ENCODE data around the gene RBBP8NL.
"Not testable (repeated sequence)": the region's sequence is repeated elsewhere in the genome, so short reads cannot be mapped to it uniquely, and the experiment has no call there.

RBBP8NL gene

DNA sequence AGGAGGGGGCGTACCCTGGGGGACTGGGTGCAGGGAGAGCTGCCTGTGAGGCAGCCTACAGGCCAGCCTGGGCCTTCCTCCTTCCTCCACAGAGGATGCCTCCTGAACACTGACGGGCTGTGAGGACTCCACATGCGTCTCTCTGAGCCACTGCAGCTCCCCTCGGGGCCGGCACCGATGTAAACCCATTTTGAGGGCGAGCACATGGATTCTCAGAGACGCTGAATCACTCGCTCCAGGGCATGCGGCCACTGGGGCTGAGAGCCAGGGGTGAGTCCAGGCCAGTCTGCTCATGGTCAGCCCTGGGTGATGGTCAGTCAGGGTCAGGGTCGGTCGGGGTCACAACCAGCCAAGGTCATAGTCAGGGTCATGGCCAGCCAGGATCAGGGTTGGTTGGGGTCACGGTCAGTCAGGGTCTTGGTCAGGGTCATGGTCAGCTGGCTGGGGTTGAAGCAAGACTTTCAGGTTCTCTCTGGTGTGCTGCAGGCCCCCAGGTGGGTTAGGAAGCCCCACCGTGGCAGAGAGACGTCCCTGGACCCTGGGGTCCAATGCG is 14.7 kb upstream of the RBBP8NL start:
- DNase-seq: no peak

DNA sequence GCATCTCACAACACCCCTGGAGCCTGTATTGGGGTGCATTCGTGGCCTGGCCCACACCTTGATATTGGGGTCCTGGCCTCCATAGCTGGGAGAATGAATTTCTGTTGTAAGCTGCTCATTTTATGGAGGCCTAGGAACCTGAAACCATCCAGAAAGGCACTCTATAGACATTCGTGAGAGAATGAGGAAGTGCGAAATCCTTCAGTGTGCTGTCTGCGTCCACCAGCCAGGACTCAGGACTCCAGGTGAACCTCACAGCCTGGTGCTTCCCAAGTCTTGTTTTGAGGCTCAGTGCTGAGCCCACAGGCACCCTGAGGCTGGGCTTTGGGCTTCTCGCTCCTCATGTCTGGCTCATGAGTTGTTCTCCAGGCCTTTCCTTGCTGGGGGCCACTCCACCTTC is 11.9 kb upstream of the RBBP8NL start:
- no peak for DNase-seq

DNA sequence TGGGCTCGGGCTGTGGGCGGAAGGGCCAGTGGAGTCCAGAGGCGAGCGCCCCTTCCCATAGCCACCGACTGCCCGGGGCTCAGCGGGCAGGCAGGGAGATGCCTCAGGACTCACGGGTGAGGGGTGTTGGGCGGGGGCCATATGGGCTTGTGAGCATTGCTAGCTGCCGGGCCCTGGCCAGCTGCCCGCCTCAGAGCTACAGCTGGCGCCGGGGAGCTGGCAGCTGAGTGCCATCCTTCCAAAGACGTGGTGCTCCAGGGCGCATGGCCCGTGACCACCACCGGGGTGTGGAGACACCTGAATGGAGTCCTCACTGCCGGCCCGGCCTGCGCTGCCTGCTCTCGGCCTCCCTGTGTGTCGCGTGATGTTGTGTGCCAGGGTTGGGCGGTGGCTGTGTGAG is 10.6 kb upstream of the RBBP8NL start:
- no peak for DNase-seq

DNA sequence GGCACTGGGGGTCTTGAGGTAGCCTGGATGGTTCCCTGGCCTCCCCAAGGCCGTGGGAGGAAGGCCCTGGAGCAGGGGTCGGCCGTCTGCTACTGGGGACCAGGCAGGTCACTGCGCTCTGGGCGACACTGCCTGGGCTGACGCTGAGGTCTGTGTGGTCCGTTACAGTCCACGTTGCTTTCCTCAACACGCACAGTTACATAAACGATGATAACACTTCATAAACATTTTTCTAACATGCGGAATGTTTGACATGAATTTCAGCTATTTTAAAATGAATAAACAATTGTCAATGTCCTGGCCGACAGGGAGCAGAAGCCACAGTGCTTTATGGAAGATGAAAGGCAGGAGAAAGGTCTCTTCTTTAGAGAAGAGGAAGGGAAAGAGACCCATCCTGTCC is 10.2 kb upstream of the RBBP8NL start:
- DNase-seq: no peak

DNA sequence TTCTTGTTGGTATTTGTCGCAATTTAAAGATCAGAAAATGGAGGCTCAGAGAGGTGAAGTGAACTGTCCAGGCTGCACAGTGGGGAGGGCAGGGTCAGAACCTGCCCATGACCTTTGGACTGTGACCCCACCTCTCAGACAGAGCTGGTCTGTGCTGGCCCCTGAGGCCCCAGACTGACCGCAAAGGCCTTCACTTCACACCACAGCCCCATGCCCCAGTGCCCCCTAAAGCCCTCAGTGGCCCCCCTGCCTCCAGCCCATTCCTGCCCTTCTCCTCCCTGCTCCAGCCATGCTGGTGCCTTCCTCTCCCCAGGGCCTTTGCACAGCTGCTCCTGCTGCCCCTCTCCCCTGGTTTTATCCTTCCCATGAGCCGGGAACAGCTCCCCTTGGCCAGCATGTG is 9.4 kb upstream of the RBBP8NL start:
- DNase-seq: no peak

DNA sequence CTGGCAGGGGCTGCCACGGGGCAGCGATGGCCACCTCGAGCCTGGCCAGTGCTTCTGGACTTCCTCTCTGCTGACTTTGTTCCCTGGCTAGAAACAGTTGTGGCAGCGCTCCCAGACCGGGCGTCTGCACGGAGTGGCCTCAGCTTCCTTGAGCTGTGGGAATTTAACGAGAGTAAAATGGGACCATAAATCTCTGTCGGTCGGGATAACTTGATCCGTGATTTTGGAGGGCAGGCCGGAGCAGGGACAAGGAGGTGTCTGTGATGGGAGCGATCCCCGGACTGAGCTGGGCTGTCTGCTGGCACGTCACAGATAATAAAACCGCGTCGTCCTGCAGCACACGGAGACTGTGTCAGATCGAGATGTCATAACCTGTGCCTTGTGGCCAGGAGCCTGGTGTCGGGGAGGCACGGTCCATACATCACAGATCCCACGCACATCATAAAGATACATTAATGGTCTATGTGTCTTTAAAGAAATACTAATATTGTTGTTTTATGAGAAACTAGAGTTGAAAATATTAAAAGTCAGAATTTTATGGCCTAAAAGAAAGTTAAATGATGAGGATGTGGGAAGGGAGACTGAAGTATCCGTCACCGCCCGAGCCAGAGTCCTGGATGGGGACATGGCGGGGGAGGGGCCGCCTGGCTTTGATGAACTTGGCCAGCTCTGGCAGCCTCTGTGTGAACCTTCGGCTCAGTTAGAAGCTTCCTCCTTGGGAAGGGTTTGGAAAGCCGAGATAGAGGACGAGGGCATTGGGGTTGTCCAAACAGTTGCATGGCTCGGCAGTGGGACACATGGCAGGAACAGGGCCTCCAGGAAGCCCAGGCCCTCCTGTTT is 6.5 kb upstream of the RBBP8NL start:
- DNase-seq: no peak

DNA sequence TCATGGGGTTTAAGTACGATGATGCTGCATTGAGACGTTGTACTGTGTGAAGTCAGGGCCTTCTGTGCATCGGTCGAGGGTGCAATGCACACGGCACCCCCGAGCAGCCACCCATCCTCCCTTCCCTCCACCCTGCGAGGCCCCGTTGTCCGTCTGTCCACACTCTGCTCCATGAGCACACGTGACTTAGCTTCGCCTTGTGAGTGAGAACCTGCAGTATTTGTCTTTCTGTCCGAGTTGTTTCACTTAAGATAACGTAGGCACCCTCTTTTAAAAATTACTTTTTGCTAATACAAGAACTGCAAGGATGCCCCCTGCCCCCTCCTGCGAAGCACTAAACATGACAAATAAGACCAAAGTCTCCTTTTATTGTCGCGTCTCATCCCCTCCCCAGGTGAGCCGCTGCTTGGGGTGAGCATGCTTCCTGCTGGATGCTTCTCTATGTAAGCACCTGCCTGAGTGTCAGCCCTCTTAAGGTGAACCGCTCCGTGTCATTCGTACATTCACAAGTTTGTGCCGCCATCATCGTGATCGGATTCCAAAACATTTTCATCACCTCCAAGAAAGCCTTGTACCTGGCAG is 3.6 kb upstream of the RBBP8NL start:
- no peak for DNase-seq

DNA sequence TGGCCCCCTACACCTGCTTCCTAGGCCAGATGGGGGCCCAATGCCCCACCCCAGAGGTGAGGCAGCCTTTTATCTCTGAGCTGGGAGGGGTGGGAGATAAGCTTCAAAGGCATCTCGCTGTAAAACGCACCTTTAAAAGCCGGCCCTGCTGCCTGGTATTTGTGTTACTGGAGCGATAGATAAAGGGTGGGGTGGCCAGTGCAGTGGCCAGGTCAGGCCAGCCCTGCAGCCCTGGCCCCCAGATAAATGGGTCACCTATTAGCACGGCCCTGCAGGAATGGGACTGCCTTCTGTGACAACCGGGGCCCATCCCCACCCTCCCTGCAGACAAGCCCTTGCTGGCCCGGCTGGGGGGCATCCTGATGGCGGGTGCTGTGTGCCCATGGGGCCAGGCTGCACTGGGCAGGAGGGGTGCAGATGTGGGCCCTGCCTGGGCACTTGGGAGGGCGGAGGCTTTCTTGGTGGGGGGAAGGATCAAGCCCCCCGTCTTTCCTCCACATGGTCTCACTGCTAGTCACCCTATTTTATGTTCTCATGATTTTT is 3.0 kb upstream of the RBBP8NL start:
- no peak for DNase-seq

DNA sequence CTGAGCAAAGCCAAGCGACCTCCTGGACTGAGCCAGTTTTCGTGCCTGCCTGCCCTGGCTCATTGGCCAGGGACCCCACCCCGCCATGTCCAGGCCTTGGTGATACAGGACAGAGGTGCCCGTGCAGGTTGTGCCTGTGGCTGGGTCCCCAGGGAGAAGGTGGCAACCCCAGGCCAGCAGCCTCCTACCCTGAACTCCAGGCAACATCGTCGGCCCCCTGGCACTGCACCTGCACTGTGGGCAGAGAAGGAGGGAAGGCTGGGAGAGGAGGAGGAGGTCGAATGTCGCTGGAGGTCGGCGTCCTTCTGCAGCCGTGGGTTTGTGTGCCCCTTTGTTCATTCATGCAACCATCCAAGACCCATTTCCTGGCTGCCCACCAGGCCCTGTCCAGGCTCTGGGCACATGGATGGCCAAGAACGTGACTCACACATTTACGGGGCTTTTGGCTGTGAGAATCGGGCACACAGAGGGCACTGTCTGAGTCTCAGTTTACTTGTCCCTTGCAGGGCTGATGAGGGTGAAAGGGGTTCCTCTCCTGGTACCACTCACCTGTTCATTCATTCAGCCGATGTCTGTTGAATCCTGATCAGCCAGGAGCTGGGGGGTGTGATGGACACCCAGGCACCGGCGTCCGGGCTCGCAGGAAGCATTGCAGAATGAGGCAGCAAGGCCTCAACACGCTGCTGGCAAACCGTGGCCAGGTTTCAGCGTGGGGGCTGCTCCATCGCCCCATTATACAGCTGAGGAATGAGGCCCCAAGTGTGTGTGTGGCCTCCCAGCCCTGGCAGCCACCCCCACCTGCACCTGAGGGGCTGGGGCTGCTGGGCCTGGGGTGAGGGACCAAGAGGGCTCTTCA is 2.3 kb upstream of the RBBP8NL start:
- DNase-seq: no peak

DNA sequence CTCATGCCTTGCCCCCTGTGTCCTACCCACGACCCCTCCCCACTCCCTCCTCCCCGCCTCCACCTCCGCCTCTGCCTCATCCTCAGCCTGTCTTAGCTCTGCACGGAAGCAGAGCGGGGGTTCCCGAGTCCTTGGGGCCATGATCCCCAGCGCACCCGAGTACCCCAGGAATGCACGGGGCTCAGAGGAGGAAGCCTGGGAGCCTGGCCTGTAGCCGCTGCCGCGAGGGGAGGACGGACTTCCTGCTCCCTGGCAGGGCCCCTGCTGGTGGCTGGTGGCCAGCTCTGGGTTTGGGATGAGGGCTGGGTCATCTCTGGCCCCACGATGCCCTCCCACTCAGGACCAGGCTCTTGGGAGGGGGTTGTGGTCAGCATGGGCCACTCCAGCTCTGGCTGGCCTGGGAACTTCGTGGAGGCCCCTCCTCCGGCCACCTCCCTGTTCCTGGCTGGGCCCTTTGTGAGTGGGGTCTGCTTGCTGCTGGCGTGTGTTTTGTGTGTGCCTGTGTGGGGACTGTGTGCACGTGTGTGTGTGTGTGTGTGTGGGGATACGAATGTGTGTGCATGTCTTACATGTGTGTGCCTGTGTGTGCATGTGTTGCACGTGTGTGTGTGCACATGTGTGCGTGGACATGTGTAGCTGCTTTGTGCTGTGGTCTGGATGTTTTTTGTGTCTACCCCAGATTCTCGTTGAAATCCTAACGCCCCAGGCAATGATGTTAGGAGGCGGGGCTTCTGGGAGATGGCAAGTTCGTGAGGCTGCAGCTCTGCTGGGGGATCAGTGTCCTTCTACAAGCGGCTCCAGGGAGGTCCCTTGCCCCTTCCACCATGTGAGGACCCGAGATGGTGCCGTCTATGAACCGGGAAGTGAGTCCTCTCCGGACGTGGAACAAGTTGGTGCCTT is 1.3 kb upstream of the RBBP8NL start:
- no peak for DNase-seq

DNA sequence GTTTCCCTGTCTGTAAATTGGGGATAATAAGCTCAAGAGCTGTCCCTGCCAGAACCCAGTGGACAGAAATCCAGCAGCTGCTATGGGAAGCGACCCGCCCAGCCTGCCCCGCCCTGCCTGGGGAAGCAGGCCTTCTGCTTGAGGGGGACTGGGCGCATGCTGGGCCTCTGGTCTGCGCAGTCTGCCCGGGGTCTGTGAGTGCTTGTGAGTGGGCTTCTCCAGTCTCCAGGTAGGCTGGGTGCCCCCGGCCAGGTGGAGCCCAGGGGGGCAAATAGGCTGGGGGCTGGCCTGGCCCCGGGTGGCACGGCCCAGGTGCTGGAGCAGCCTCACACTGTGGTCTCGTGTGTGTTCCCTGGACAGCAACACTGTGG is 648 bp upstream of the RBBP8NL start:
- DNase-seq: no peak

DNA sequence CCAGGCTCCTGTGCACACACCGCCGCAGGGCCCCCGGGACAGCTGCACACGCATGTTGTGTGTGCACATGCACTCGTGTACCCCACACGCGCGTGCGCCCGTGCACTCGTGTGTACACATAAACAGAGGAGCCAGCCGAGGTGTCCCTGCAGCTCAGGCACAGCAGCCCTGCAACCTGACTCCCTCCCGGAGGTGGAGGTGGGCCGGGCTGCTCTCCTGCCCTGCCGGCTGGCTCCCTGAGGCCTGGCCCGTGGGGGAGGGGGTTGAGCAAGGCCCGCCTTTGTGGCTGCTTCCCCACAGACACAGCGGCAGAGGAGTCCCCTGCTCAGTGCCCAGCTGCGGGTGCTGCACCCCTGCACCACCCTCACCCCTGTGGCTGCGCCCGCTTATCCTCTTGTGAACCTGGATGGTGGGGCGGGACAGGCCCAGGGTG is 624 bp downstream of the RBBP8NL start:
- no peak for DNase-seq

DNA sequence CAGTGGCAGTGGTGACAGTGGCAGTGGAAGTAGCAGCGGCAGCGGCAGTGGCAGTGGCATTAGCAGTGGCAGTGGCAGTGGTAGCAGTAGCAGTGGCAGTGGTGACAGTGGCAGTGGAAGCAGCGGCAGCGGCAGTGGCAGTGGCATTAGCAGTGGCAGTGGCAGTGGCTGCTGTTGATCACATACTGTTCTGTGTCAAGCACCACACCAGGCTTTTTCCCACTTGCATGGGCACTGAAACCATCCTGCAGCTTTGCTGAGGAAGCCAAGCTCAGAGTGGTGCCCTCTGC is 1.3 kb downstream of the RBBP8NL start:
- not testable (repeated sequence) for DNase-seq

DNA sequence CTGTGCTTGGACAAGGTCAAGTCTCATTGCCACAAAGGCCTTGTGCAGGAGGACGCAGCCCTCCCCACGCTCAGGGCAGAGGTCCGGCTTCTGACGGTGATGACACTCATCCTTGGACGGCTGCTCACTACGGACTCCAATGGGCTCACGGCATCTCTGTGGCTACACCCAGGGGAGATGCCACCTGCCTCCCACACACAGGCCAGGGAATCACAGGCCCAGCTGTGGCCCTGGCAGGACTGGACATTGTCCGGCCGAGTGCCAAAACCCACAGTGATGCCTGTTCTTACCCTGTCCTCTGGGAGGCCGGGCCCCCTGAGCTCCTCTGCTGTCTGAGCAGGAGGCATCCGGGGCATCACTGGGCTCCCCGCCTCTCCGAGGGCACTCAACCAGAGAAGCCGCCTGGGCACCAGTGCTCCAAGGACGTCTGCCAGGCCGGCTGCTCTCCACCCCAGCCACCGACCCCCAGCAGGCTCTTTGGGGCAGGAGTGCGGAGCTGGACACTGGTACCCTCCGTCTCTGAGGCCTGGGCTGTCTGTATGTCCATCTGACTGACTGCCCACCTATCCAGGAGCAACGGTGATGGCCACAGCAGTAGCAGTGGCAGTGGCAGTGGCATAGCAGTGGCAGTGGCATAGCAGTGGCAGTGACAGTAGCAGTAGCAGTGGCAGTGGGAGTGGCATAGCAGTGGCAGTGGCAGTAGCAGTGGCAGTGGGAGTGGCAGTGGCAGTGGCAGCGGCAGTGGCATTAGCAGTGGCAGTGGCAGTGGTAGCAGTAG is 1.9 kb downstream of the RBBP8NL start:
- DNase-seq: no peak

DNA sequence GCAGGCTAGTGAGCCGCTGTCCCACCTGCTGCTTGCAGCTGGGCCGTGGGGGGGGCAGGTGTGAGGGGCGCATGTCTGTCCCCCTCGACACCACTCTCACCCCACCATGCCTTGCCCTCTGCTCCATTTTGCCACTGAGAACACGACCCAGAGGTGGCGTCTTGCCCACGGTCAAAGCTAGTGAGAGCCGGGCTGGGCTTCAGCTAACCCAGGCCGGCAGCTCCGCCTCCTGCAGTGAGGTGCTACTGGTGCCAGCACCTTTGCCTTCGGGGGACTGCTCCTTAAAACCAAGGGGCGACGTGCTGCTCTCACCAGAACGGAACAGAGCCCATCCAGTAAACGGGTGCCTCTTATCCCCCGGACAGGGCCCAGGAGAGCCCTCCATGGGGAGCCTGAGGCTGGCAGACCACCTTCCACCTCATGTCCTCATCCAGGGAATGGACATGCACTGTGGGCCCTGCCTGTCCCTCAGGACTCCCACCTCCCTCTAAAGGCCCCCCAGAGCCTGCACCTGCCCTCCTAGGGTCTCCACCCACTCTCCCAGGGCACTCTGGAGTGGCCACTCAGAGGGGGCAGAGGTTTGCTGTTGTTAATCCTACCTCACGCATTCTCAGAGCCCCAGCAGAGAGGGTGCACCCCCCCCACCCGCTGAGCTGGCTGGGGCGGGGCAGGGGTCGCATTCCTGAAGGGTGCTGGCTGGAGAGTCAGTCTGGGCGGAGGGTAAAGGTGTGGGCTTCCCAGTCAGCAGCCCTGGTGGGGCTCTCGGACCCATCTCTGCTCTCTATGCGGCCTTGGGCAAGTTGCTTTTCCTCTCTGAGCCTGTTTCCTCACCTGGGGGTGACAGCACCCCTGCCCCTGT is 2.9 kb downstream of the RBBP8NL start:
- DNase-seq: no peak

DNA sequence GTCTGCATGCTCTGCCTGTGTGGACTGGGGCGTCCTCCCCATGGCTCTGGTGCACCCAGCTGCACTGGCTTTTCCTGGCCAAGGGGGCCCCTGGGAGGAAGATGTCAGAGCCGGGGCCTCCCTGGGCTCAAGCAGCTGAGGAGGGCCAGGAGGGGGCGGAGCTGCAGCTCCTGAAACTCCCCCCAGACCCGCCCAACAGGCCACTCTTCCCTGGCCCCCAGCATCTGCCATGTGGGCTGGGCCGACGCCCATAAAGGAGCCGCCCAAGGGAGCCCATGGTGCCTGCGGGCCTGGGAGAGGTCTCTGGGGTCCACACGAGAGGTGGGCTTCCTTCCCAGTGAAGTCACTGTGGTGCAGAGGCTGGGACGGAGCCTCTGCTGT is 4.0 kb downstream of the RBBP8NL start:
- no peak for DNase-seq

DNA sequence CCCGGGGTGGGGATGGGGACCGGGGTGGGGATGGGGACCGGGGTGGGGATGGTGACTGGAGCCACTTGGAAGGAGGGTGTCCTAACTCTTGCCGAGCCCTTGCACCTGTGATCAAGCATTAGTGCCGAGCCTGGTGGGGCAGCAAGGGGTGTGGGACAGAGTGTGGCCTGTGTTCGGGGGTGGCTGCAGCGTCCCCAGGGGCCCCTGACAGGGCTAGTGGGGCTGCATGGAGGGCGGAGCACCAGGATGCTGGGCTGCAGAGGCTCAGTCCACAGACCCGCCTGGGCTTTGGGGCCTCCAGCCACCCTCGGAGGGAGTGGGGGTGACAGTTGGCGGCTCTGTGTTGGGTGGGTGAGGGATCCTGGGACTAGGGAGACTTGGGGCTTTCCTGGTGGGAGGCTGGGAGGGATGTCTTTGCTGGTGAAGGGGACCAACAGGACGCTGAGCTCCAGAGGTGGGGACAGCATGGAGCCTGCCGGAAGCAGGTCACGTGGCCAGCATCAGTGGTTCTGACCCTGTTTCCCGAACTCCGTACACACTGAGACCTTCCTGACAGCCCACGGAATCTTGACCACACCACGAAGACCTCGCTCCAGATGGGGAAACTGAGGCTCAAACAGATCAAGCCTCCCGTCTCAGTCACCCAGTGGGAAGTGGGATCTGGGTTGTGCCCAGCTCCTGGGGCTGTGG is 4.6 kb downstream of the RBBP8NL start:
- DNase-seq: no peak

DNA sequence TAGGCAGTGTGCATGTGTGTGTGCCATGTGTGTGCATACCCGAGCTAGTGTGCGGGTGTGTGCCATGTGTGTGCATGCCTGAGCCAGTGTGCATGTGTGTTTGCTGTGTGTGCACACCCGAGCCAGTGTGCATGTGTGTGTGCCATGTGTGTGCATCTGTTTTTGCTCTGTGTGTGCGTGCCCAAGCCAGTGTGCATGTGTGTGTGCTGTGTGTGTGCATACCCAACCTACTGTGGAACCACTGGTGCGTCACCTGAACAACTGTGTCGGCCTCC is 5.7 kb downstream of the RBBP8NL start:
- DNase-seq: no peak

DNA sequence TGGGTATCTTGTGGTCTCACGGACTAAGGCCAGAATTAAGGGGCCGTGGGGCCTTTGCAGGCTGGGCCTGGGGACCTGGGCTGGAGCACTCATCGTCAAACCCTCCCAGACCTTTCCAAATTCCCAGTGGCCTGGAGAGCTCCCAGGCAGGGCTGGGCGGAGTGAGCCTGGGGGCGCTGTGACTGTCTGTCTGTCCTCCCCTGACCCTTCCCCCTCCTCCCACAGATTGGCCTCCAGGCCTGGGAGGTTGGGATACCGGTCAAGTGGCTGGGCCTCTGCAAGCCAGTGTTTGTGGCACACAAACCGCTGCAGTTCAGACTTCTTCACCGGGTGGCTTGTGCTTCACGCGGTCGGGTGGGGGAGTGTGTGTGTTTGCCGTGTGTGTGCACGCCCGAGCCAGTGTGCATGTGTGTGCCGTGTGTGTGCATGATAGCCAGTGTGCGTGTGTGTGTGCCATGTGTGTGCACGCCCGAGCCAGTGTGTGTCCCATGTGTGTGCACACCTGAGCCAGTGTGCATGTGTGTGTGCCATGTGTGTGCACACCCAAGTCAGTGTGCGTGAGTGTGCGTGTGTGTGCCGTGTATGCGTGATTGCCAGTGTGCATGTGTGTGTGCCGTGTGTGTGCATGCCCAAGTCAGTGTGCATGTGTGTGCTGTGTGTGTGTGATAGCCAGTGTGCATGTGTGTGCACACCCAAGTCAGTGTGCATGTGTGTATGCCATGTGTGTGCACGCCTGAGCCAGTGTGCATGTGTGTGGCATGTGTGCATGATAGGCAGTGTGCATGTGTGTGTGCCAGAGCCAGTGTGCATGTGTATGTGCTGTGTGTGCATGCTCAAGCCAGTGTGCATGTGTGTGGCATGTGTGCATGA is 6.3 kb downstream of the RBBP8NL start:
- no peak for DNase-seq

Data from activated CD4-positive, alpha-beta T cell treated with anti-CD3 and anti-CD28 coated beads, Interleukin-2, Interleukin-6, amounts not matched to agents 100 ng/mL and 50 ng/mL, durations not matched to agents 16 hours and 8 hours (primary cell).